ENCODE data around the gene CLMN. TPM values are rescaled to one million over a fixed set of nuclear protein-coding genes. Genes with fewer than 3 reads are reported as not detected.

CLMN gene
- total and polyA plus RNA-seq, 2 donors (not counting 3 experiments of a cell fraction or from before 2014, with no cell fraction given) = 0.72 to 9.6 TPM

DNA sequence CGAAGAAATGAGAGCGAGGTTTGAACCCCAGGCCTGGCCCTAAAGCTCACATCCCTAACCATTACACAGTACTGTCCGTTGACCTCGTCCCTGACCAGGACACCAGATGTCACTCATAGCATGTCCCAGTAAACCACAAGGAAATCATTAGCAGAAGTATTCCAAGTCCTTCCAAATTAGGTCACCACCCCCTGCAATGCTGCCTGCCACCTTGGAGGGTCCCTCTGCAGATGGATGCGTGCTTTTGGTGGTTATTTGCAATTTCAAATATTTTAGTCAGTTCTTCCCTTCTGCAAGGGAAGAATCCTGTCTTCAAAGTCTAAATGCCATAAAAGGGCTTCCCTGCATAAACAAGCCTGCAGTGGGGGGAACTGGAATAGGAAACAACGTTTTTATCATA lies 71.3 kb downstream of the CLMN start:
- peak overlapping the region; percentile 55 for H3K27ac ChIP-seq (ENCODE audit: insufficient read depth, low read depth, low read length)
- no peak for DNase-seq (ENCODE audit: low read depth, low spot score)
- no peaks in the 10 kb centered on the region for H3K27me3 ChIP-seq (ENCODE audit: control insufficient read depth in 2 of 2, insufficient read depth in 2 of 2, low read length in 2 of 2)
- H3K9me3 ChIP-seq (replicated peaks; ENCODE audit: control insufficient read depth, insufficient read depth, low read length) = no peaks in the 10 kb centered on the region
- peak overlapping the region; percentile 19 for H3K9ac ChIP-seq (replicated peaks; ENCODE audit: extremely low read depth, insufficient read depth, low read length)
- H3K36me3 ChIP-seq (ENCODE audit: control insufficient read depth in 2 of 2, extremely low read depth in 1 of 2, insufficient read depth in 2 of 2, low read length in 2 of 2) = no peaks in the 10 kb centered on the region
- TF ChIP-seq FOS (IDR thresholded peaks at IDR 0.05; ENCODE audit: borderline replicate concordance, insufficient read depth, low read length) (no peak), POLR2AphosphoS5 (IDR thresholded peaks at IDR 0.05; ENCODE audit: insufficient read depth, low read depth, low read length) (no peak), EZH2 (IDR thresholded peaks at IDR 0.05; ENCODE audit: borderline replicate concordance, low read depth, low read length, severe bottlenecking) (no peak), JUN (IDR thresholded peaks at IDR 0.05; ENCODE audit: borderline replicate concordance, insufficient read depth, insufficient read length, low read depth) (no peak), GATA2 (IDR thresholded peaks at IDR 0.05; ENCODE audit: insufficient read depth, insufficient read length, low read depth, low read length) (no peak)
- TF ChIP-seq, protein P1, sequence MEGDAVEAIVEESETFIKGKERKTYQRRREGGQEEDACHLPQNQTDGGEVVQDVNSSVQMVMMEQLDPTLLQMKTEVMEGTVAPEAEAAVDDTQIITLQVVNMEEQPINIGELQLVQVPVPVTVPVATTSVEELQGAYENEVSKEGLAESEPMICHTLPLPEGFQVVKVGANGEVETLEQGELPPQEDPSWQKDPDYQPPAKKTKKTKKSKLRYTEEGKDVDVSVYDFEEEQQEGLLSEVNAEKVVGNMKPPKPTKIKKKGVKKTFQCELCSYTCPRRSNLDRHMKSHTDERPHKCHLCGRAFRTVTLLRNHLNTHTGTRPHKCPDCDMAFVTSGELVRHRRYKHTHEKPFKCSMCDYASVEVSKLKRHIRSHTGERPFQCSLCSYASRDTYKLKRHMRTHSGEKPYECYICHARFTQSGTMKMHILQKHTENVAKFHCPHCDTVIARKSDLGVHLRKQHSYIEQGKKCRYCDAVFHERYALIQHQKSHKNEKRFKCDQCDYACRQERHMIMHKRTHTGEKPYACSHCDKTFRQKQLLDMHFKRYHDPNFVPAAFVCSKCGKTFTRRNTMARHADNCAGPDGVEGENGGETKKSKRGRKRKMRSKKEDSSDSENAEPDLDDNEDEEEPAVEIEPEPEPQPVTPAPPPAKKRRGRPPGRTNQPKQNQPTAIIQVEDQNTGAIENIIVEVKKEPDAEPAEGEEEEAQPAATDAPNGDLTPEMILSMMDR (IDR thresholded peaks at IDR 0.05; ENCODE audit: extremely low read depth in 1 of 2, insufficient read depth in 1 of 2, low read depth in 1 of 2, low read length in 2 of 2) = no peak
- TF ChIP-seq, protein P2, sequence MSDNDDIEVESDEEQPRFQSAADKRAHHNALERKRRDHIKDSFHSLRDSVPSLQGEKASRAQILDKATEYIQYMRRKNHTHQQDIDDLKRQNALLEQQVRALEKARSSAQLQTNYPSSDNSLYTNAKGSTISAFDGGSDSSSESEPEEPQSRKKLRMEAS (IDR thresholded peaks at IDR 0.05; ENCODE audit: insufficient read depth, insufficient read length) = no peak
- no peaks in the 10 kb centered on the region for H3K9me1 ChIP-seq (replicated peaks; ENCODE audit: control insufficient read depth, extremely low read depth, insufficient read depth, low read length)
- H3K4me3 ChIP-seq (replicated peaks in 1 of 3; ENCODE audit: insufficient read depth in 1 of 3, low read depth in 1 of 3, low read length in 3 of 3) = peak overlapping the region in 1 of 3 experiments; percentile 0
- CTCF ChIA-PET = interaction anchor here (1.2 to 1.4 kb wide), 3 partner anchors 18 to 179 kb away, joined by 3 to 7 read pairs (median 4); no protein-coding TSS in a partner anchor
- peaks cover 46% of the 10 kb centered on the region for H3K4me1 ChIP-seq (ENCODE audit: control insufficient read depth, extremely low read depth, insufficient read depth, low read length)
- intact Hi-C loops (cut with micrococcal nuclease) (loop anchor here (2.0 to 5.0 kb wide), 5 partner anchors 64 to 184 kb away; partner anchors contain the start of genes CLMN and DICER1), dilution Hi-C loops (cut with MboI; ENCODE audit: extremely low pct_ligation_motif_present, low sequenced_read_pairs) (no loop called here)
- no peaks in the 10 kb centered on the region for H4K20me1 ChIP-seq (replicated peaks; ENCODE audit: control insufficient read depth, extremely low read depth, insufficient read depth, low read length)
- FAIRE-seq = no peak
- H3K4me2 ChIP-seq (ENCODE audit: insufficient read depth, low read length) = peak overlapping the region; percentile 87
- H3K79me2 ChIP-seq (ENCODE audit: control insufficient read depth, insufficient read depth, low read length) = no peaks in the 10 kb centered on the region
- POLR2A ChIA-PET = interaction anchor here (1.5 kb wide), 1 partner anchor 65 kb away, joined by 3 read pairs; no protein-coding TSS in a partner anchor
- BruUV-seq (replicated peaks) = no TSS peak
- no peak overlapping the region for H2AFZ ChIP-seq (ENCODE audit: low read depth, low read length)
